HUES48 (cell line): Measurements from ENCODE around the gene LRRC74B.
A peak's percentile ranks its signal among the peaks of the same experiment; 100 is the strongest.
"Not testable (repeated sequence)": the region's sequence is repeated elsewhere in the genome, so short reads cannot be mapped to it uniquely, and the experiment has no call there.

Experiments
- H3K27ac ChIP-seq: one replicate; pipeline ENCODE4 v1.7.0; 2013; ENCODE audit warnings: low read depth, low read length, inconsistent platforms
- H3K27me3 ChIP-seq: 2 replicates; pipeline ENCODE4 v1.6.1; 2013; ENCODE audit warnings: mild to moderate bottlenecking, low read length; ENCODE audit not compliant: control insufficient read depth, insufficient read depth
- H3K36me3 ChIP-seq: 2 replicates; pipeline ENCODE4 v1.6.1; 2013; ENCODE audit warnings: low read length; ENCODE audit not compliant: control insufficient read depth, insufficient read depth
- H3K4me1 ChIP-seq: 2 replicates; pipeline ENCODE4 v1.6.1; 2013; ENCODE audit warnings: mild to moderate bottlenecking, low read length; ENCODE audit not compliant: control insufficient read depth, insufficient read depth
- H3K4me3 ChIP-seq: 2 replicates; pipeline ENCODE4 v1.5.1; 2013; ENCODE audit warnings: mild to moderate bottlenecking, low read depth, low read length
- H3K9ac ChIP-seq: 2 replicates; pipeline ENCODE4 v1.6.1; 2013; ENCODE audit warnings: mild to moderate bottlenecking, low read depth, low read length, moderate library complexity
- H3K9me3 ChIP-seq: 2 replicates; pipeline ENCODE4 v1.6.1; 2013; ENCODE audit warnings: low read length; ENCODE audit not compliant: control insufficient read depth, insufficient read depth

The LRRC74B gene

DNA sequence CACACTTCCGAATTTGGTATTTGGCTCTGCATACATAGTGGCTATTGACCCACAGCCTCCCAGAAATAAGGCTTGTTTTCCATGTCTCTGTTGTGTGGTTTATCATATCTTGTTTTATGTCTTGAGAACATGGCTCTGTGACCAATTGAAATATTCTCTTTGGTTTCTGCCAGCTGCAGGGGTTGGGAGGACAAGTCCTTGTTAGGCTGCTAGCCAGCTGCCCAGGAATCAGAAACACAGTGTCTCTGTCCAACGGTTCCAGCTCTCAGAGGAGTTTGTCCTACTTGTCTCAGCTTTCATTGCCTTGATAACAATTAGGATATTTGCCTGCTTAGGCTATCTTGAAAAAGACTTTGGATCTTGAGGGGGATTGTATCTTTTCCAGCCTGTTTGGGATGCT, 7.3 kb upstream of the LRRC74B start:
- no peak overlapping the region for H3K4me3 ChIP-seq
- H3K27me3 ChIP-seq, result peaks cover 4% of the 10 kb centered on the region; the same call in 1 of the 2 replicates
- H3K4me1 ChIP-seq, result no peaks in the 10 kb centered on the region
- no peak overlapping the region for H3K9ac ChIP-seq
- H3K36me3 ChIP-seq, result no peaks in the 10 kb centered on the region
- H3K27ac ChIP-seq, result no peak overlapping the region
- H3K9me3 ChIP-seq, result no peaks in the 10 kb centered on the region

DNA sequence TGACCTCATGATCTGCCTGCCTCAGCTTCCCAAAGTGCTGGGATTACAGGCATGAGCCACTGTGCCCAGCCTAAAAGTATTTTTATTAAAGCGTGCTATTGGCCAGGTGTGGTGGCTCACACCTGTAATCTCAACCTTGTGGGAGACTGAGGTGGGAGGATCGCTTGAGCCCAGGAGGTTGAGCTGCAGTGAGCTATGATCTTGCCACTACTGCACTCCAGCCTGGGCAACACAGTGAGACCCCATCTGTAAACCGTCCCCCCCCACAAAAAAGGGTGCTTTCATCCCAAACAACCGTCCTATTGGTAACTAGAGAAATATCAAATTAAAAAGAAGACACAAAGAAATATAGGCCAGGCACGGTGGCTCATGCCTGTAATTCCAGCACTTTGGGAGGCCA, 6.6 kb upstream of the LRRC74B start:
- H3K36me3 ChIP-seq, H3K4me1 ChIP-seq, H3K9me3 ChIP-seq, H3K27me3 ChIP-seq, H3K9ac ChIP-seq, H3K4me3 ChIP-seq, H3K27ac ChIP-seq: not testable (repeated sequence)

DNA sequence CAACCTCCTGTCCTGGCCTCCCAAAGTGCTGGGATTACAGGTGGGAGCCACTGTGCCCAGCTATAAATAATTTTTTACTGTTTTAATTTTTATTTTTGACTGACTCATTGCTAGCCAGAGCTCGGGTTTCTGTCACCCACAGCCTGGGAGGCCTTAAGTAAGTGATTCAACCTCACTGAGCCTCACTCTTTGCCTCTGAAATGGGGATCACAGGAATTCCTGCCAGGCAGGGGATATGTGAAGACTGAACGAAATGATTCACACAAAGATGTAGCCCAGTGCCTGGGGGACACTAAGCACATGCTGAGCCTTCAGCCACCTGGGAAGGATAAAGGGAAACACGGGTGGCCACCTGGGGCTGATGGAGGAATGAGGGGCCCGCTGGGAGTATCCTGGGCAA, 3.8 kb upstream of the LRRC74B start:
- H3K9me3 ChIP-seq, result no peaks in the 10 kb centered on the region
- H3K4me3 ChIP-seq, result no peak overlapping the region
- H3K27ac ChIP-seq, result no peak overlapping the region
- H3K36me3 ChIP-seq, result no peaks in the 10 kb centered on the region
- no peaks in the 10 kb centered on the region for H3K27me3 ChIP-seq
- H3K9ac ChIP-seq, result no peak overlapping the region
- H3K4me1 ChIP-seq, result no peaks in the 10 kb centered on the region

DNA sequence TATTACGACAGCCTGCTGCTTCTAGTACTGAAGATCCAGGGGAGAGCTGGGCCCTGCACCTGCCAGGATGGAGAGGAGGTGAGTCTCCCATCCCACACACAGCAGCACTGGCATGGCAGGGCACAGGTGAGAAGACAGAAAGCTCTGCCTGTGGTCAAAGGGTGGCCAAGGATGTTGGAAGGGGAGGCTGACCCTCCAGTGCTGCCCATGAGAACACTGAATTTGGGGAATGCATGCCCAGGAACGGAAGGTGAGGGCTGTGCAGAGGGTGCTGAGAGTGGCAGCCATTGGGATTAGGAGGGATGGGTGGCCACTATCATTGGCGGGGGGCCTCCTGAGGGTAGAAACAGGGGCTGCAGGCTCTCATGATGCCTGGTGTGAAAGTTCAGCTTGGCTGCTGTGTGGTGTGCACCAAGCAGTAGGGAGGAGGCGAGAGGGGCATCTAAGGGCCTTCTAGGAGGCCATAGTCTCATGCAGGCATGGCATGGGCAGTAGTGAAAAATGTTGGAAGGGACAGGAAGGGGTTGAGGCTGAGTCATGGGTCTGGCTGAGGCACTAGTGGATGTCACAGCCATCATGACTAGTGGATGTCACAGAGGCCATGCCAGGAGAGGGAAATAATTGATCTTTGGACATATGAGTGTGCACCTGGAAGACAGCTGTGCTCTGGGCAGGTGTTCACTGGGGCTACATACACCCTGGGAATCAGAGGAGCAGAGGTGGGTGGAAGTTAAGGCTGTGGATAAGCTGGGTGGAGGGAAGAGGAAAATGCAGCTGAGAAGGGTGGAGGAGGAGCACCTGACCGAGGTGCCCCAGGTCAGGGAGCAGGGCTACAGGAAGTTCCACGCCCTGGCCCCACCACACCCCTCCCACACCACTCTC, 2.5 kb upstream of the LRRC74B start:
- Histone ChIP-seq H3K27ac (no peak overlapping the region), H3K9me3 (no peaks in the 10 kb centered on the region), H3K4me1 (no peaks in the 10 kb centered on the region), H3K9ac (no peak overlapping the region), H3K36me3 (no peaks in the 10 kb centered on the region), H3K4me3 (no peak overlapping the region), H3K27me3 (no peaks in the 10 kb centered on the region)

DNA sequence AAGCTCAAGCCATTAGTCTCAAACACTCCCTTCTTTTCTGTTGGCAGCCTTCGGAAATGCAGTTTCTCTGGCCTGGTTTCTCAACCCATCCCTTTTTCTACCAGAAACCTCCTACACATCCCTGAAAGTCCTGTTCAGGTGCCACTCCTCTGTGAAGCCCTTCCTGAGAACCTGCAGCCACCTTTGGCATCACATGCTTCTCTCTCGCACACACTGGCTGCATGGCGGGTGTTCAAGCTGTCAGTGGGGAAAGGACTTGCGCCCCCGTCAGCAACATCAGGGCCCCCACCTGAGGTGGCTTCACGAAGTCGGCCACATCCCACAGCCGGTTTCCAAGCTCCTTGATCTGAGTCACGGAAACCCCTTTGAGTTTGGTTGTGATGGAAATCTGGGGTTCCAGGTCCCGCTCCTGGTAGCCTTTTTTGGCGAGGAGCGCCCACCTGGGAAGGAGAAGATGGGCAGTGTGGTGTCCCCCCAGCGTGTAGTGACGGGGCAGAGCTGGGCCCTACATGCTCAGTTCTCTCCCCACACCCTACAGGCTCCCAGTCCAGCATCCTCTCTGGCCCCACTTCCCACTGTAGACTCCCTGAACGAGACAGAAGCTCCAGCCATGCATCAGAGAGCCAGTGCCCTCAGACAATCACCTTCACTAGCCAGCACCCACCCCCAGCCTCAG, 1.7 kb upstream of the LRRC74B start:
- Histone ChIP-seq H3K27ac (no peak overlapping the region), H3K9me3 (no peaks in the 10 kb centered on the region), H3K27me3 (no peaks in the 10 kb centered on the region), H3K9ac (no peak overlapping the region), H3K36me3 (no peaks in the 10 kb centered on the region), H3K4me3 (no peak overlapping the region), H3K4me1 (no peaks in the 10 kb centered on the region)

DNA sequence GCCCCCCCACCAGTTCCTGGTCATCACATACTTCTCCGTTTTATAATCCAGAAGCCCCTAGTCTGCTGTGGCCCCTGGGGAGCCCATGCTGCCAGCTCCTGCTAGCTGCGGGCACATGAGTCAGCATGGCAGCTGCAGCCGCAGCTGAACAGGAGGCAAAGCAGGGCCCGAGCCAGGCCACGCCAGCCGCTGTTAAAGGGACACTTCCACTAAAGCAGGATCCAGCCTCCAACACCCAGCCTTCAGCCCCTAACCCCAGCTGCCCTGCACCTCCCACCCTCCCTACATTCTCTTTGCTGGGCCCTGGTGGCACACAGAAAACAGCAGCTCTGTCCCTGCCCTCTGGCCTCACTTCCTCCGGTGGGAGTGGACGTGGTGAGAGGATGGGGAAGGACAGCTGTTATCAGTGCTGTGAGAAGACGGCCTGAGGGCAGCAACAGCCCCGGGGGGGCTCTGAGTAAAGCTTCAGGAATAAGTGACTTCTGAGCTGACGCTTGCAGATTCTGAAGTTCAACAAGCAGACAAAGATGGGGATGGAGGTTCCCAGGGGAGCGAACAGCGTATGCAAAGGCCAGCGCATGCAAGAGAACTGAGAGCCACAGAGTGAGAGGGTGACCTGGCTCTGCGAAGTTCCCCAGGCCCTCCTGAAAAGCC, 688 bp upstream of the LRRC74B start:
- H3K27me3 ChIP-seq, result no peaks in the 10 kb centered on the region

DNA sequence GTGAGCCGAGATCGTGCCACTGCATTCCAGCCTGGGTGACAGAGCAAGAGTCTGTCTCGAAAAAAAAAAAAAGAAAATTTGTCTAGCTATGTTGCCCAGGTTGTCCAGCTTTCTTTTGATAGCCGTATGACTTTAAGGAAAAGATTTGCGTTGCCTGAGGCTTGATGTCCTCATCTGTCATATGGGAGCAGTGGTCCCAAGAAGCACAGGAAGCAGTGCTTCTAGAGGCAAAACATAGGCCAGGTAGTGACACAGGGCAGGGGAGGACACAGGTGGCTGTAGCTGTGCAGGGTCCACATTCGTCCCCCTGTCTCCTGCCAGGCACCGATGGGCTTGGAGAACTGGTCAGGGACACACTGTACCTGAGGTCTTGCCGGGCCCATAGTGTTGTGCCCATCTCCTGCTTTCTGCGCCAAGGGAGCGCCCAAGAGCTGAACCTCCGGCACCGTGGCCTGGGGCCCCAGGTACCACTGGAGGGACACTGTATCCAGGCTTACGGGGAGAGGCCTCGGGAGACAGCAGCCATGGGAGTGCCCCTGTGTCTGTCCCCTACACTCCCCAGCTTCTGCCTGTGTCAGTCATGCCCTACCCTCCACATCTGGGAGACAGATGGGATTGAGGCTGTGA, 1.4 kb downstream of the LRRC74B start:
- Histone ChIP-seq H3K36me3 (no peaks in the 10 kb centered on the region), H3K9me3 (no peaks in the 10 kb centered on the region), H3K27me3 (no peaks in the 10 kb centered on the region), H3K9ac (no peak overlapping the region), H3K27ac (no peak overlapping the region), H3K4me1 (peaks cover 8% of the 10 kb centered on the region), H3K4me3 (no peak overlapping the region)

More for the DNA sequence above, 688 bp upstream of the LRRC74B start:
- H3K4me3 ChIP-seq, result peak overlapping the region; percentile 90
- no peak overlapping the region for H3K27ac ChIP-seq
- no peak overlapping the region for H3K9ac ChIP-seq
- no peaks in the 10 kb centered on the region for H3K4me1 ChIP-seq
- no peaks in the 10 kb centered on the region for H3K36me3 ChIP-seq
- H3K9me3 ChIP-seq, result no peaks in the 10 kb centered on the region

DNA sequence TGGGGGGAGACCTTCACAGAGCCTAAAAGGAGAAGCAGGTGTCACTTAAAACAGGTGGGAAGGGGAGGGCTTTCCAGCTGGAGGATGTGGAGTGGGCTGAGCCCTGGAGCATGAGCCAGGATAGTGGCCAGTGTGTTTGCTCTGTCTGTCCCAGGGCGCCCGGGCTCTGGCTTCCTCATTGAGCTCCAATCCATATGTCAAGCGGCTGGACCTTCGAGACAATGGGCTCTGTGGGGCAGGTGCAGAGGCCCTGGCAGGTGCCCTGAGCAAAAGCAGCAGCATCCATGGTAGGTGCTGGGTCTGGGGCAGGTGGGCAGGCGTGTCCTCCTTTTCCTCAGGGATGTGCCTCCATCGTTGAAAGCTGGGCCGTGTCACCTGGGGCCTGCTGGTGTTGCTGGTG, 2.0 kb downstream of the LRRC74B start:
- no peak overlapping the region for H3K27ac ChIP-seq
- no peaks in the 10 kb centered on the region for H3K9me3 ChIP-seq
- H3K4me1 ChIP-seq, result peaks cover 9% of the 10 kb centered on the region
- no peak overlapping the region for H3K9ac ChIP-seq
- H3K36me3 ChIP-seq, result no peaks in the 10 kb centered on the region
- no peak overlapping the region for H3K4me3 ChIP-seq
- H3K27me3 ChIP-seq, result no peaks in the 10 kb centered on the region

DNA sequence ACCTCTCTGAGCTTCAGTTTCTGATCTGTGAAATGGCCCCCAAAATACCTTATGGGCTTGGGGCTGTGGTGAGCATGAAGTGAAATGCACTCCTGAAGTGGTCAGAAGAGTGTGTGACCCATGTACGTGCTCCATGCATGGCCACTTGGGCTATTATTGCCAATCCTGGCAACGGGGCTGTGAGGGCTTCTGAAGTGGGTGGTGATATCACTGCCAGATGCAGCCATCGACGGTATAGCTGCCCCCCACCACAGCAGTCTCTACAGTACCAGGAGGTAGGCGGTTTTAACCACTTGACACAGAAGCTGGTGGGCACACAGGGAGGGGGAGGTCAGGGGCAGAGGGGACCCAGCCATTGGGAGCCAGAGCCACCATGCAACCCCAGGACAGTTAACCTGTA, 2.7 kb downstream of the LRRC74B start:
- H3K27me3 ChIP-seq, H3K4me1 ChIP-seq, H3K27ac ChIP-seq, H3K4me3 ChIP-seq, H3K9me3 ChIP-seq, H3K36me3 ChIP-seq, H3K9ac ChIP-seq: not testable (repeated sequence)

DNA sequence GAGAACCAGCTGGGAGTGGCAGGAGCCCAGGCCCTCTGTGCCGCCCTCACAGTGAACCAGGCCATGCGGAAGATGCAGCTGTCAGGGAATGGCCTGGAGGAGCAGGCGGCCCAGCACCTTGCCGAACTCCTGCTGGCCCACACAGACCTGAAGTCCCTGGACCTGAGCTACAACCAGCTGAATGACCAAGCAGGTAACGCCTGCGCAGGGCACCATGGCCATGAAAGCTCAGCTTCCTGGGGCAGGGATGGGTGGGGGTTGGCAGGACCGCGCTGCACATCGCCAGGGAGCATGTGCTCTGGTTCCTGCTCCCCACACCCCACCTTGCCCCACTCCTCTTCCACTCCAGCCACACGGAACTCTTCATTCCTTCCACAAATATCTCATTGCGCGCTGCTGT, 3.2 kb downstream of the LRRC74B start:
- H3K9ac ChIP-seq, H3K36me3 ChIP-seq, H3K27me3 ChIP-seq, H3K9me3 ChIP-seq, H3K4me1 ChIP-seq, H3K4me3 ChIP-seq, H3K27ac ChIP-seq: not testable (repeated sequence)
